WTC11 (cell line): ENCODE measurements around the gene CDC25B. TPM values are rescaled to one million over a fixed set of nuclear protein-coding genes. Genes with fewer than 3 reads are reported as not detected.

Source experiments
- ATAC-seq: fragments of 200-7000 bp; cut with Tn5 transposase; 2 replicates; pipeline ENCODE4 v1.10.0; 2021; ENCODE audit warnings: mild to moderate bottlenecking, moderate library complexity
- CTCF ChIA-PET: fragments of 300-600 bp; sonication (Branson Sonifier 250); formaldehyde crosslinking; loops from one replicate; lab custom pipeline; 2021; ENCODE audit warnings: antibody characterized with exemption; lab: Charles Lee
- POLR2A ChIA-PET: fragments of 350-600 bp; sonication (Branson Sonifier 250); formaldehyde crosslinking; loops from one replicate; lab custom pipeline; 2021; ENCODE audit warnings: antibody characterized with exemption; lab: Charles Lee
- DNase-seq: peaks from one replicate; pipeline ENCODE4 v3.0.0; 2021; ENCODE audit warnings: low spot score
- H3K27ac Mint-ChIP-seq: 2 replicates; pipeline ENCODE4 v1.8.0; 2021; ENCODE audit warnings: mixed read lengths
- H3K27me3 Mint-ChIP-seq: 2 replicates; pipeline ENCODE4 v1.8.0; 2021; ENCODE audit warnings: low read depth, mild to moderate bottlenecking, moderate library complexity, mixed read lengths
- H3K36me3 Mint-ChIP-seq: 2 replicates; pipeline ENCODE4 v1.8.0; 2021; ENCODE audit warnings: mixed read lengths
- H3K4me1 Mint-ChIP-seq: 2 replicates; pipeline ENCODE4 v1.8.0; 2022; ENCODE audit warnings: mixed read lengths
- H3K4me3 Mint-ChIP-seq: 2 replicates; pipeline ENCODE4 v1.8.0; 2021; ENCODE audit warnings: mild to moderate bottlenecking, moderate library complexity, mixed read lengths
- H3K9me3 Mint-ChIP-seq: 2 replicates; pipeline ENCODE4 v1.8.0; 2021; ENCODE audit warnings: mixed read lengths
- CREM ChIP-seq: sonication (generic); formaldehyde crosslinking; IDR thresholded peaks from 2 replicates; pipeline ENCODE4 v1.8.1; 2022; ENCODE audit warnings: mild to moderate bottlenecking, missing genetic modification reagents, moderate library complexity
- ELF4 ChIP-seq: sonication (generic); formaldehyde crosslinking; IDR thresholded peaks from 2 replicates; pipeline ENCODE4 v1.8.1; 2022; ENCODE audit warnings: low read depth, mild to moderate bottlenecking, moderate library complexity, missing genetic modification reagents
- EMX1 ChIP-seq: fragments of 250-450 bp; sonication (Bioruptor Pico); IDR thresholded peaks from 2 replicates; pipeline ENCODE4 v1.8.0; 2021; ENCODE audit warnings: mild to moderate bottlenecking
- GRHL2 ChIP-seq: fragments of 250-450 bp; sonication (Bioruptor Pico); IDR thresholded peaks from 2 replicates; pipeline ENCODE4 v1.8.0; 2022; ENCODE audit warnings: mild to moderate bottlenecking, moderate library complexity; ENCODE audit not compliant: insufficient replicate concordance, severe bottlenecking
- GTF2I ChIP-seq: fragments of 250-450 bp; sonication (Bioruptor Pico); conservative IDR thresholded peaks from 2 replicates; pipeline ENCODE4 v1.4.0; 2021; ENCODE audit warnings: mild to moderate bottlenecking
- MXD4 ChIP-seq: fragments of 250-450 bp; sonication (Bioruptor Pico); IDR thresholded peaks from 2 replicates; pipeline ENCODE4 v1.8.0; 2021; ENCODE audit warnings: mild to moderate bottlenecking, moderate library complexity, borderline replicate concordance
- NFYB ChIP-seq: sonication (generic); formaldehyde crosslinking; conservative IDR thresholded peaks from 2 replicates; pipeline ENCODE4 v1.8.0; 2022; ENCODE audit warnings: low read depth, missing genetic modification reagents
- NR2C2 ChIP-seq: sonication (generic); formaldehyde crosslinking; IDR thresholded peaks from 2 replicates; pipeline ENCODE4 v1.8.0; 2022; ENCODE audit warnings: mild to moderate bottlenecking, missing genetic modification reagents
- OVOL2 ChIP-seq: fragments of 250-450 bp; sonication (Bioruptor Pico); IDR thresholded peaks from 2 replicates; pipeline ENCODE4 v1.9.0; 2021; ENCODE audit warnings: mild to moderate bottlenecking, borderline replicate concordance
- PRRX2 ChIP-seq: fragments of 250-450 bp; sonication (Bioruptor Pico); IDR thresholded peaks from 2 replicates; pipeline ENCODE4 v1.8.0; 2021; ENCODE audit warnings: mild to moderate bottlenecking
- RORB ChIP-seq: fragments of 250-450 bp; sonication (Bioruptor Pico); IDR thresholded peaks from 2 replicates; pipeline ENCODE4 v1.9.0; 2021; ENCODE audit warnings: mild to moderate bottlenecking
- TCF7 ChIP-seq: sonication (generic); formaldehyde crosslinking; IDR thresholded peaks from 2 replicates; pipeline ENCODE4 v1.8.0; 2022; ENCODE audit warnings: mild to moderate bottlenecking, low read depth, missing genetic modification reagents, moderate library complexity
- ZBTB21 ChIP-seq: sonication (generic); formaldehyde crosslinking; IDR thresholded peaks from 2 replicates; pipeline ENCODE4 v1.8.1; 2023; ENCODE audit warnings: mild to moderate bottlenecking, missing genetic modification reagents, borderline replicate concordance
- ZNF232 ChIP-seq: sonication (generic); formaldehyde crosslinking; IDR thresholded peaks from 2 replicates; pipeline ENCODE4 v1.8.0; 2022; ENCODE audit warnings: mild to moderate bottlenecking, missing genetic modification reagents
- ZNF396 ChIP-seq: fragments of 250-450 bp; sonication (Bioruptor Pico); IDR thresholded peaks from 2 replicates; pipeline ENCODE4 v1.8.0; 2021; ENCODE audit warnings: mild to moderate bottlenecking, moderate library complexity, borderline replicate concordance
- ZNF416 ChIP-seq: fragments of 250-450 bp; sonication (Bioruptor Pico); IDR thresholded peaks from 2 replicates; pipeline ENCODE4 v1.9.0; 2021; ENCODE audit warnings: mild to moderate bottlenecking, inconsistent platforms
- ZNF423 ChIP-seq: fragments of 250-450 bp; sonication (Bioruptor Pico); IDR thresholded peaks from 2 replicates; pipeline ENCODE4 v2.1.2; 2022; ENCODE audit warnings: mild to moderate bottlenecking, moderate library complexity
- total RNA-seq: library from RNA; stranded (reverse); gene quantifications from 3 replicates; pipeline ENCODE4 v1.2.3, GENCODE V29; 2021
- TF ChIP-seq, protein P1 (sequence below): sonication (generic); formaldehyde crosslinking; IDR thresholded peaks from 2 replicates; pipeline ENCODE4 v1.8.1; 2022; ENCODE audit warnings: mild to moderate bottlenecking, missing genetic modification reagents, moderate library complexity, borderline replicate concordance
- TF ChIP-seq, protein P2 (sequence below): sonication (generic); formaldehyde crosslinking; IDR thresholded peaks from 2 replicates; pipeline ENCODE4 v1.8.0; 2023; ENCODE audit warnings: missing genetic modification reagents
- TF ChIP-seq, protein P3 (sequence below): sonication (generic); formaldehyde crosslinking; IDR thresholded peaks from 2 replicates; pipeline ENCODE4 v1.8.0; 2022; ENCODE audit warnings: mild to moderate bottlenecking, missing genetic modification reagents
- TF ChIP-seq, protein P4 (sequence below): sonication (generic); formaldehyde crosslinking; IDR thresholded peaks from 2 replicates; pipeline ENCODE4 v1.8.1; 2022; ENCODE audit warnings: missing genetic modification reagents, borderline replicate concordance
- TF ChIP-seq, protein P5 (sequence below): sonication (generic); formaldehyde crosslinking; IDR thresholded peaks from 2 replicates; pipeline ENCODE4 v1.8.1; 2022; ENCODE audit warnings: low read depth, mild to moderate bottlenecking, moderate library complexity, missing genetic modification reagents, borderline replicate concordance

The CDC25B gene
- total RNA-seq, 1 experiment from 2014 or later, result 37.4 TPM

DNA sequence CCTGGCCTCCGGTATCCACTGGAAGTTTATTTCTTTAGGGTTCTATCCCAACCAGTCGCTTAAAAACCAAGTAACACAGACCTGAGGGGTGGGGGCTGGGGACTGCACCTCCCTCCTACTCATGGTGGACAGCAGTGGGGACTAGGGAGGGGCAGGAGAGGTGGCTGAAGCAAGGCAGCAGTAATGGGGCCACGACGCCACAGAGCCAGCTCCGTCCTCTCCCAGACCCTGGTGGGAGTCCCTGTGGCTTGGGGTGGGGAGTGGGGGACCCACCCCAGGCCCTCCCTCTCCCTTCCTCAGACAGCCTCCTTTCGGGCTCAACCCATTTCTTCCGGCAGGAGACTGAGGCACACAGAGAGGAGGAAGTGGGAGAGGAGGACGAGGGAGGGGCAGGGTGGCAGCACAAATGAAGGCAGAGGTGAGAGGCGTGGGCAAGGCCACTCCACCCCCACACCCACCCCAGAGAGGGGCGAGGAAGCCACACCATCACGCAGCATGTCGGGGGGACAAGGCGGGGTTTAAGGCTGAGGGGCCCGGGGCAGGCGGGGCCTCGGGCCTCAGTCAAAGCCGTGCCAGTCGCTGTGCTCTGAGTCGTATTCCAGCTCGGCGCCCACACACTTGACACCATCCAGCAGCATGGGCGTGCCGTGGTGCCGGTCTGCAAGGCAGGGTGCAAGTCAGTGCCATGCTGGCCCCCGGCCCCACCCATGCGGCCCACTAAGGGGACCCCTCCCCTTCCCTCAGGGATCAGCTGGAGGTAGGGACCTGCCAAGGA lies 42.4 kb upstream of the CDC25B start:
- DNase-seq (no peak), ATAC-seq (no peak)
- Mint-ChIP-seq H3K4me1 (peaks cover 6% of the 10 kb centered on the region), H3K9me3 (no peaks in the 10 kb centered on the region), H3K27ac (no peak overlapping the region), H3K36me3 (peaks cover 21% of the 10 kb centered on the region), H3K4me3 (no peak overlapping the region), H3K27me3 (peaks cover 22% of the 10 kb centered on the region)
- ChIA-PET POLR2A (interaction anchor here (1.0 to 1.1 kb wide), 2 partner anchors 14 to 19 kb away, joined by 3 read pairs; partner anchors contain the start of gene ADISSP), CTCF (interaction anchor here (0.6 to 8.7 kb wide), 26 partner anchors 8 to 338 kb away, joined by 3 to 195 read pairs (median 5); partner anchors contain the start of genes ADISSP, AP5S1, CENPB and SPEF1)
- no peak for TF ChIP-seq RORB (CRISPR knock-in tag)
- no peak for TF ChIP-seq OVOL2 (CRISPR knock-in tag)
- TF ChIP-seq, protein P1, sequence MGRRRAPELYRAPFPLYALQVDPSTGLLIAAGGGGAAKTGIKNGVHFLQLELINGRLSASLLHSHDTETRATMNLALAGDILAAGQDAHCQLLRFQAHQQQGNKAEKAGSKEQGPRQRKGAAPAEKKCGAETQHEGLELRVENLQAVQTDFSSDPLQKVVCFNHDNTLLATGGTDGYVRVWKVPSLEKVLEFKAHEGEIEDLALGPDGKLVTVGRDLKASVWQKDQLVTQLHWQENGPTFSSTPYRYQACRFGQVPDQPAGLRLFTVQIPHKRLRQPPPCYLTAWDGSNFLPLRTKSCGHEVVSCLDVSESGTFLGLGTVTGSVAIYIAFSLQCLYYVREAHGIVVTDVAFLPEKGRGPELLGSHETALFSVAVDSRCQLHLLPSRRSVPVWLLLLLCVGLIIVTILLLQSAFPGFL (CRISPR knock-in tag), result no peak
- TF ChIP-seq CREM, result no peak
- TF ChIP-seq, protein P2, sequence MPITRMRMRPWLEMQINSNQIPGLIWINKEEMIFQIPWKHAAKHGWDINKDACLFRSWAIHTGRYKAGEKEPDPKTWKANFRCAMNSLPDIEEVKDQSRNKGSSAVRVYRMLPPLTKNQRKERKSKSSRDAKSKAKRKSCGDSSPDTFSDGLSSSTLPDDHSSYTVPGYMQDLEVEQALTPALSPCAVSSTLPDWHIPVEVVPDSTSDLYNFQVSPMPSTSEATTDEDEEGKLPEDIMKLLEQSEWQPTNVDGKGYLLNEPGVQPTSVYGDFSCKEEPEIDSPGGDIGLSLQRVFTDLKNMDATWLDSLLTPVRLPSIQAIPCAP (CRISPR knock-in tag), result no peak
- TF ChIP-seq, protein P3, sequence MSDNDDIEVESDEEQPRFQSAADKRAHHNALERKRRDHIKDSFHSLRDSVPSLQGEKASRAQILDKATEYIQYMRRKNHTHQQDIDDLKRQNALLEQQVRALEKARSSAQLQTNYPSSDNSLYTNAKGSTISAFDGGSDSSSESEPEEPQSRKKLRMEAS (CRISPR knock-in tag), result no peak
- TF ChIP-seq GTF2I, result no peak
- TF ChIP-seq PRRX2 (CRISPR knock-in tag), result no peak
- TF ChIP-seq MXD4, result no peak
- no peak for TF ChIP-seq ZNF396 (CRISPR knock-in tag)
- no peak for TF ChIP-seq TCF7 (CRISPR knock-in tag)
- TF ChIP-seq NFYB (CRISPR knock-in tag), result no peak

DNA sequence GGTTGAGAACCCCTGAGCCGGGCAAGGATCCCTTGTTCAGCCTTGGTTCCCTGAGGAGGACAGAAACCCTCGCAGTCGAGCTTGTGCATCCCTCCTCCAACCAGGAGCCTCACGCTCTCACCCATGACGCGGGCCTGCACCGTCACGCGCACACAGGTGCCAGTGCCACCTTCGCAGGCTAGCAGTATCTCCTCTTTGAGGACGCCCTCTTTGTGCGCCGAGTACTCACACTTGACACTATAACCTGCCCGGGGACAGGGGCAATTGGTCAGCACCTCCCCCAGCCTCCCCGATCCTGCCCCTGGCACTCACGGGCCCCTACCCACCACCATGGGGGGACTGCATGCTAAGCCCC lies 41.9 kb upstream of the CDC25B start:
- TF ChIP-seq GRHL2 (CRISPR knock-in tag) (no peak), ZNF232 (no peak), GTF2I (no peak), EMX1 (no peak)
- TF ChIP-seq, protein P4, sequence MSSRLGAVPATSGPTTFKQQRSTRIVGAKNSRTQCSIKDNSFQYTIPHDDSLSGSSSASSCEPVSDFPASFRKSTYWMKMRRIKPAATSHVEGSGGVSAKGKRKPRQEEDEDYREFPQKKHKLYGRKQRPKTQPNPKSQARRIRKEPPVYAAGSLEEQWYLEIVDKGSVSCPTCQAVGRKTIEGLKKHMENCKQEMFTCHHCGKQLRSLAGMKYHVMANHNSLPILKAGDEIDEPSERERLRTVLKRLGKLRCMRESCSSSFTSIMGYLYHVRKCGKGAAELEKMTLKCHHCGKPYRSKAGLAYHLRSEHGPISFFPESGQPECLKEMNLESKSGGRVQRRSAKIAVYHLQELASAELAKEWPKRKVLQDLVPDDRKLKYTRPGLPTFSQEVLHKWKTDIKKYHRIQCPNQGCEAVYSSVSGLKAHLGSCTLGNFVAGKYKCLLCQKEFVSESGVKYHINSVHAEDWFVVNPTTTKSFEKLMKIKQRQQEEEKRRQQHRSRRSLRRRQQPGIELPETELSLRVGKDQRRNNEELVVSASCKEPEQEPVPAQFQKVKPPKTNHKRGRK (CRISPR knock-in tag), result no peak
- TF ChIP-seq, protein P5, sequence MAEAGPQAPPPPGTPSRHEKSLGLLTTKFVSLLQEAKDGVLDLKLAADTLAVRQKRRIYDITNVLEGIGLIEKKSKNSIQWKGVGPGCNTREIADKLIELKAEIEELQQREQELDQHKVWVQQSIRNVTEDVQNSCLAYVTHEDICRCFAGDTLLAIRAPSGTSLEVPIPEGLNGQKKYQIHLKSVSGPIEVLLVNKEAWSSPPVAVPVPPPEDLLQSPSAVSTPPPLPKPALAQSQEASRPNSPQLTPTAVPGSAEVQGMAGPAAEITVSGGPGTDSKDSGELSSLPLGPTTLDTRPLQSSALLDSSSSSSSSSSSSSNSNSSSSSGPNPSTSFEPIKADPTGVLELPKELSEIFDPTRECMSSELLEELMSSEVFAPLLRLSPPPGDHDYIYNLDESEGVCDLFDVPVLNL (CRISPR knock-in tag), result no peak
- H3K36me3 Mint-ChIP-seq, result peaks cover 21% of the 10 kb centered on the region
- no peak overlapping the region for H3K4me3 Mint-ChIP-seq
- CTCF ChIA-PET, result interaction anchor here (1.3 to 8.7 kb wide), 8 partner anchors 9 to 101 kb away, joined by 4 to 195 read pairs (median 12); partner anchors contain the start of genes ADISSP, AP5S1, CENPB and SPEF1
- H3K4me1 Mint-ChIP-seq, result peaks cover 6% of the 10 kb centered on the region
- peaks cover 17% of the 10 kb centered on the region for H3K27me3 Mint-ChIP-seq
- H3K9me3 Mint-ChIP-seq, result no peaks in the 10 kb centered on the region
- POLR2A ChIA-PET, result no interaction called here
- DNase-seq, result no peak
- no peak overlapping the region for H3K27ac Mint-ChIP-seq
- ATAC-seq, result no peak

DNA sequence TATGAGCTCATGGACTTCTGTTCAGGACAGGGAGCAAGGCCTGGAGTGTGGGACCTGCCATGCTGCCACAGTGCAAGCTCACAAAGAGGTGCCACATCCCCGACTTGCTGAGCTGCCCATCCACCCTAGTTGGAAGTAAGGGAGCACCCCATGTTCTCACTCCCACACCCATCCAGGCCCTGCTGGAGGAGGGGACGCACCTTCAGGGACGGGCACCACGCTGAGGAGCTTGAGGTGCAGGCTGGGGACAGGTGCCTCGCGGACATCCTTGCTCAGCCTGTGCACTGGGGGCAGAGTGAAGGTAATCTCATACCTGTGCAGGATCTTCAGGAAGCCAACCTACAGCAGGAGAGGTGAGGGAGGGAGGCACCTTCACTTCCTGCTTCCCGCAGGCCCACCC lies 40.8 kb upstream of the CDC25B start:
- no peak for TF ChIP-seq ZNF232
- TF ChIP-seq ZBTB21, result no peak
- TF ChIP-seq NR2C2 (CRISPR knock-in tag), result no peak
- TF ChIP-seq PRRX2 (CRISPR knock-in tag), result no peak
- TF ChIP-seq NFYB (CRISPR knock-in tag), result no peak
- no peak for TF ChIP-seq ZNF423
- TF ChIP-seq ELF4 (CRISPR knock-in tag), result no peak
- no peak for TF ChIP-seq ZNF416 (CRISPR knock-in tag)
- TF ChIP-seq GRHL2 (CRISPR knock-in tag), result no peak
- H3K27ac Mint-ChIP-seq, result no peak overlapping the region
- H3K27me3 Mint-ChIP-seq, result peaks cover 9% of the 10 kb centered on the region
- no peaks in the 10 kb centered on the region for H3K9me3 Mint-ChIP-seq
- POLR2A ChIA-PET, result no interaction called here
- peaks cover 21% of the 10 kb centered on the region for H3K36me3 Mint-ChIP-seq
- H3K4me1 Mint-ChIP-seq, result peaks cover 6% of the 10 kb centered on the region
- ATAC-seq, result no peak
- CTCF ChIA-PET, result interaction anchor here (1.1 to 8.7 kb wide), 5 partner anchors 10 to 65 kb away, joined by 3 to 195 read pairs (median 10); partner anchors contain the start of genes ADISSP and AP5S1
- no peak for DNase-seq
- no peak overlapping the region for H3K4me3 Mint-ChIP-seq
